GM10266 (cell line): Measurements from ENCODE around the gene TBC1D17.

ENCODE experiments used
- DNase-seq: peaks from one replicate; pipeline ENCODE4 v3.0.0; 2012; ENCODE audit errors: extremely low spot score
- CTCF ChIP-seq: IDR thresholded peaks from 2 replicates; pipeline ENCODE4 v1.5.1; 2012; ENCODE audit warnings: mild to moderate bottlenecking, low read depth; ENCODE audit not compliant: control insufficient read depth, insufficient read depth; ENCODE audit errors: missing control alignments

The TBC1D17 gene

GRCh38 chr19:49879243-49879963 lies 1.9 kb downstream of the TBC1D17 start:
- no peak for DNase-seq
- TF ChIP-seq CTCF: no peak

DNA sequence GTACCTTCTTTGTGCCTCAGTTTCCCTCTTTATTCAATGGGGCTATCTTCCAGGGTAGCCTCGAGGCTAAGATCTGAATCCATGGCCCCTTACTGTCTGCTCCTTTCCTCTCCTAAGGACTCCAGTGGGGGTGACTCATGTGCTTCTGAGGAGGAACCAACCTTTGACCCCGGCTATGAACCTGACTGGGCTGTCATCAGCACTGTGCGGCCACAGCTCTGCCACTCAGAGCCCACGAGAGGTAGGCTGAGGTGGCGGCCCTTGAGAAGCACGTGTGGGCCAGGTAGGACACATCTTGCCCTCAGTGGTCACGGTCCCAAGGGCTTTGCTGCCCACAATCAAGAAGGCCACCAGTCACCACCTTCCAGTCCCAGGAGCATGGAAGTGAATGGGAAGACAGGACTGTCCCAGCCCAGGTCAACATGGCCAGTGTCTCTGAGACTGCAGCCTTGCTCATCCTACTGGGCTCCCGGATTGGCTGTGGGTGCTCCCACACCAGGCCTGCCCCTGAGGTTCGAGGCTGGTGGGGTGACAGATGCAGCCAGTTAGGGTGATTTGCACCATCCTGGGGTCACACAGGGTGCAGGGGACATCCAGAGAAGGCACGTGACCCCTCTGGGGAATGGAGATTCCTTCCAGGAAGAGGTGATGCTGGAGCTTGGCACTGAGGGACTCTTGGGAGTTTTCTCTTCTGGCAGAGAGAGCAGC lies 2.8 kb downstream of the TBC1D17 start:
- TF ChIP-seq CTCF: no peak
- DNase-seq: no peak

- DNase-seq: no peak
- no peak for TF ChIP-seq CTCF
Measured at GRCh38 chr19:49881186-49881585, 3.7 kb downstream of the TBC1D17 start.

DNA sequence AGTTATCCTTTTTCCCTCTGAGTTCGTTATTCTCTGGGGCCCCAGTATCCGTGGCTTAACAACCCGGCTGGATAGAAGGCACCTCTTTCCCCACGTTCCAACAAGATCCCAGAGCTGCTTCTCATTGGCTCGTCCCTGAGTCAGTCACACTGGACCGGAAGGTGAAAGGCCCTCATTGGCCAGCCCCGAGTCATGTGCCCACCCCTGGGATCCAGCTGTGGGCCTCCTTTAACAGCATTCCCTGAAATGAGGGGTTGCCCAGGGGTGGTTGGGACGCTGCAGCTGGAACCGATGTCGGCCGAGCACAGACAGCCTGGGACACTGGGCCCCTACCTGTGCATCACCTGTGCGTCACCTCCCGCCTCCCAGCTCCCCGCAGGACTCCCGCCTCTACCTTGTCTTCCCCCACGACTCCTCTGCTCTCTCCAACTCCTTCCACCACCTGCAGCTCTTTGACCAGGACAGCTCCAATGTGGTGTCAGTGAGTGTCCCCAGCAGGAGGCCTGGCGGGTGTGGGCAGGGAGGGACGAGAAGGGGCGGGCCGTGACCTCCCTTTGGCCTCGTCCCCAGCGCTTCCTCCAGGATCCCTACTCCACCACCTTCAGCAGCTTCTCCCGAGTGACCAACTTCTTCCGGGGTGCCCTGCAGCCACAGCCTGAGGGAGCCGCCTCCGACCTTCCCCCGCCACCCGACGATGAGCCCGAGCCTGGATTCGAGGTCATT lies 4.3 kb downstream of the TBC1D17 start:
- TF ChIP-seq CTCF: no peak
- no peak for DNase-seq

GRCh38 chr19:49882643-49883042 lies 5.1 kb downstream of the TBC1D17 start:
- no peak for TF ChIP-seq CTCF
- DNase-seq: no peak

DNA sequence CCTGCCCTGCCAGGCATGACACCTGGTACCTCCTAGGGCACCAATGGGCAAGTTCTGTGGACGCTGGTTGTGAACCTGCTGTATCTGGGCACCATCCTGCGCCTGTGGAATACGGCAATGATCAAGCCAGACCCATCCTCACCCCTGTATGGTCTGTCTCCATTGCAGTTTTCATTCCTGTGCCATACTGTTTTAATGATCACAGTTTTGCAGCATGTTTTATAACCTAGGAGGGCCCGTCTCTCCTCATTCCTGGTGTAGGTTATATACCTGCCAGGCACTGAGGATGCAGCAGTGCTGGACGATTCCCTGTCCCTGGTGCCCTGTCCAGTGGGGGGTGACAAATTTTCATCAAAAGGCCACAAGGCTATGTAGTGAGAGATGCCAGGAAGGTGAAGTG lies 5.6 kb downstream of the TBC1D17 start:
- no peak for TF ChIP-seq CTCF
- DNase-seq: no peak
